ENCODE measurements around the gene SLC29A4.
"Not testable (repeated sequence)": the region's sequence is repeated elsewhere in the genome, so short reads cannot be mapped to it uniquely, and the experiment has no call there.

SLC29A4 gene

GRCh38 chr7:5291301-5291700 lies 8.6 kb downstream of the SLC29A4 start:
- Histone ChIP-seq H3K4me1 (ENCODE audit: control insufficient read depth, insufficient read depth, low read length) (no peaks in the 10 kb centered on the region), H3K27me3 (ENCODE audit: control insufficient read depth, insufficient read depth, low read length) (no peaks in the 10 kb centered on the region), H3K4me3 (ENCODE audit: low read depth, low read length) (no peak overlapping the region), H3K9ac (ENCODE audit: low read depth, low read length) (no peak overlapping the region), H3K36me3 (ENCODE audit: control insufficient read depth, insufficient read depth, low read length) (peaks cover 3% of the 10 kb centered on the region), H3K9me3 (ENCODE audit: control insufficient read depth, insufficient read depth, low read length) (no peaks in the 10 kb centered on the region)

GRCh38 chr7:5291711-5292335 lies 9.1 kb downstream of the SLC29A4 start:
- H3K4me1 ChIP-seq (ENCODE audit: control insufficient read depth, insufficient read depth, low read length); H3K27me3 ChIP-seq (ENCODE audit: control insufficient read depth, insufficient read depth, low read length); H3K36me3 ChIP-seq (ENCODE audit: control insufficient read depth, insufficient read depth, low read length); H3K4me3 ChIP-seq (ENCODE audit: low read depth, low read length); H3K9ac ChIP-seq (ENCODE audit: low read depth, low read length); H3K9me3 ChIP-seq (ENCODE audit: control insufficient read depth, insufficient read depth, low read length): not testable (repeated sequence)

GRCh38 chr7:5294169-5294987 lies 11.6 kb downstream of the SLC29A4 start:
- Histone ChIP-seq H3K4me1 (ENCODE audit: control insufficient read depth, insufficient read depth, low read length) (no peaks in the 10 kb centered on the region), H3K9me3 (ENCODE audit: control insufficient read depth, insufficient read depth, low read length) (no peaks in the 10 kb centered on the region), H3K36me3 (ENCODE audit: control insufficient read depth, insufficient read depth, low read length) (peaks cover 3% of the 10 kb centered on the region), H3K27me3 (ENCODE audit: control insufficient read depth, insufficient read depth, low read length) (peaks cover 5% of the 10 kb centered on the region), H3K9ac (ENCODE audit: low read depth, low read length) (no peak overlapping the region), H3K4me3 (ENCODE audit: low read depth, low read length) (no peak overlapping the region)

- no peaks in the 10 kb centered on the region for H3K4me1 ChIP-seq (ENCODE audit: control insufficient read depth, insufficient read depth, low read length)
- peaks cover 3% of the 10 kb centered on the region for H3K36me3 ChIP-seq (ENCODE audit: control insufficient read depth, insufficient read depth, low read length)
- H3K9me3 ChIP-seq (ENCODE audit: control insufficient read depth, insufficient read depth, low read length), result no peaks in the 10 kb centered on the region
- peak overlapping the region; percentile 58 for H3K4me3 ChIP-seq (ENCODE audit: low read depth, low read length)
- H3K9ac ChIP-seq (ENCODE audit: low read depth, low read length), result peak overlapping the region; percentile 32
- H3K27me3 ChIP-seq (ENCODE audit: control insufficient read depth, insufficient read depth, low read length), result peaks cover 5% of the 10 kb centered on the region
Observed at GRCh38 chr7:5295039-5296014, 12.6 kb downstream of the SLC29A4 start.

GRCh38 chr7:5296015-5296610 lies 13.4 kb downstream of the SLC29A4 start:
- Histone ChIP-seq H3K9me3 (ENCODE audit: control insufficient read depth, insufficient read depth, low read length) (no peaks in the 10 kb centered on the region), H3K27me3 (ENCODE audit: control insufficient read depth, insufficient read depth, low read length) (peaks cover 5% of the 10 kb centered on the region), H3K4me1 (ENCODE audit: control insufficient read depth, insufficient read depth, low read length) (no peaks in the 10 kb centered on the region), H3K9ac (ENCODE audit: low read depth, low read length) (peak overlapping the region; percentile 32), H3K36me3 (ENCODE audit: control insufficient read depth, insufficient read depth, low read length) (peaks cover 3% of the 10 kb centered on the region), H3K4me3 (ENCODE audit: low read depth, low read length) (peak overlapping the region; percentile 58)

- H3K27me3 ChIP-seq (ENCODE audit: control insufficient read depth, insufficient read depth, low read length), result peaks cover 5% of the 10 kb centered on the region
- H3K9me3 ChIP-seq (ENCODE audit: control insufficient read depth, insufficient read depth, low read length), result no peaks in the 10 kb centered on the region
- no peaks in the 10 kb centered on the region for H3K4me1 ChIP-seq (ENCODE audit: control insufficient read depth, insufficient read depth, low read length)
- no peak overlapping the region for H3K9ac ChIP-seq (ENCODE audit: low read depth, low read length)
- peaks cover under 1% of the 10 kb centered on the region for H3K36me3 ChIP-seq (ENCODE audit: control insufficient read depth, insufficient read depth, low read length)
- H3K4me3 ChIP-seq (ENCODE audit: low read depth, low read length), result peak overlapping the region; percentile 65
Observed at GRCh38 chr7:5296611-5297226, 14.0 kb downstream of the SLC29A4 start.

- H3K27me3 ChIP-seq (ENCODE audit: control insufficient read depth, insufficient read depth, low read length), result peaks cover 5% of the 10 kb centered on the region
- H3K36me3 ChIP-seq (ENCODE audit: control insufficient read depth, insufficient read depth, low read length), result no peaks in the 10 kb centered on the region
- H3K9me3 ChIP-seq (ENCODE audit: control insufficient read depth, insufficient read depth, low read length), result no peaks in the 10 kb centered on the region
Observed at GRCh38 chr7:5300366-5300765, 17.6 kb downstream of the SLC29A4 start.

GRCh38 chr7:5302577-5302976 lies 19.8 kb downstream of the SLC29A4 start:
- no peak overlapping the region for H3K9ac ChIP-seq (ENCODE audit: low read depth, low read length)
- no peaks in the 10 kb centered on the region for H3K27me3 ChIP-seq (ENCODE audit: control insufficient read depth, insufficient read depth, low read length)
- H3K4me1 ChIP-seq (ENCODE audit: control insufficient read depth, insufficient read depth, low read length), result no peaks in the 10 kb centered on the region
- no peaks in the 10 kb centered on the region for H3K9me3 ChIP-seq (ENCODE audit: control insufficient read depth, insufficient read depth, low read length)
- H3K36me3 ChIP-seq (ENCODE audit: control insufficient read depth, insufficient read depth, low read length), result no peaks in the 10 kb centered on the region
- no peak overlapping the region for H3K4me3 ChIP-seq (ENCODE audit: low read depth, low read length)

More at GRCh38 chr7:5300366-5300765, 17.6 kb downstream of the SLC29A4 start:
- H3K4me1 ChIP-seq (ENCODE audit: control insufficient read depth, insufficient read depth, low read length), result no peaks in the 10 kb centered on the region
- H3K9ac ChIP-seq (ENCODE audit: low read depth, low read length), result no peak overlapping the region
- H3K4me3 ChIP-seq (ENCODE audit: low read depth, low read length), result no peak overlapping the region

- Histone ChIP-seq H3K9ac (ENCODE audit: low read depth, low read length) (no peak overlapping the region), H3K4me1 (ENCODE audit: control insufficient read depth, insufficient read depth, low read length) (no peaks in the 10 kb centered on the region), H3K27me3 (ENCODE audit: control insufficient read depth, insufficient read depth, low read length) (no peaks in the 10 kb centered on the region), H3K4me3 (ENCODE audit: low read depth, low read length) (no peak overlapping the region), H3K9me3 (ENCODE audit: control insufficient read depth, insufficient read depth, low read length) (no peaks in the 10 kb centered on the region), H3K36me3 (ENCODE audit: control insufficient read depth, insufficient read depth, low read length) (no peaks in the 10 kb centered on the region)
Observed at GRCh38 chr7:5303061-5303460, 20.3 kb downstream of the SLC29A4 start.

- H3K4me3 ChIP-seq (ENCODE audit: low read depth, low read length), result no peak overlapping the region
- no peaks in the 10 kb centered on the region for H3K9me3 ChIP-seq (ENCODE audit: control insufficient read depth, insufficient read depth, low read length)
- H3K27me3 ChIP-seq (ENCODE audit: control insufficient read depth, insufficient read depth, low read length), result no peaks in the 10 kb centered on the region
- H3K36me3 ChIP-seq (ENCODE audit: control insufficient read depth, insufficient read depth, low read length), result no peaks in the 10 kb centered on the region
- H3K4me1 ChIP-seq (ENCODE audit: control insufficient read depth, insufficient read depth, low read length), result no peaks in the 10 kb centered on the region
- no peak overlapping the region for H3K9ac ChIP-seq (ENCODE audit: low read depth, low read length)
Observed at GRCh38 chr7:5303591-5304505, 21.1 kb downstream of the SLC29A4 start.

Data from iPS-15b (cell line).